Stomach (tissue), 9 donors: ENCODE results near the gene TMEM181. TPM values are rescaled to one million over a fixed set of nuclear protein-coding genes. Genes with fewer than 3 reads are reported as not detected.
"Not testable (repeated sequence)": the region's sequence is repeated elsewhere in the genome, so short reads cannot be mapped to it uniquely, and the experiment has no call there.

Experiments used
- DNase-seq, 2 donors: peaks; one replicate each; pipeline versions ENCODE4 v3.0.0 to v3.0.0-alpha.2; 2013 to 2019
- H3K27ac ChIP-seq, 5 donors: fragments of 200-600 bp in 4 of 5; sonication (generic) in 4 of 5; one replicate each; pipeline ENCODE4 v1.5.1; 2013 to 2019; ENCODE audit warnings: mild to moderate bottlenecking in 1 of 5, moderate library complexity in 1 of 5
- H3K27me3 ChIP-seq, 3 donors: fragments of 200-600 bp; sonication (generic); one replicate each; pipeline ENCODE4 v1.5.1; 2017 to 2019; ENCODE audit warnings: mixed run types in 1 of 3
- H3K36me3 ChIP-seq, 4 donors: fragments of 200-600 bp; sonication (generic); 1 replicate in 3 of 4; 2 replicates in 1 of 4; pipeline ENCODE4 v1.5.1; 2016 to 2019
- H3K4me1 ChIP-seq, 4 donors: fragments of 200-600 bp; sonication (generic); one replicate each; pipeline ENCODE4 v1.5.1; 2016 to 2019
- H3K4me3 ChIP-seq, 4 donors: fragments of 200-600 bp; sonication (generic) in 3 of 4; one replicate each; pipeline ENCODE4 v1.5.1; 2016 to 2019; ENCODE audit warnings: mild to moderate bottlenecking in 1 of 4
- H3K9me3 ChIP-seq, 4 donors: fragments of 200-600 bp; sonication (generic); one replicate each; pipeline ENCODE4 v1.5.1; 2016 to 2019
- EP300 ChIP-seq: sonication (generic); formaldehyde crosslinking; IDR thresholded peaks from one replicate; pipeline ENCODE4 v1.6.1; 2017; ENCODE audit warnings: antibody characterized with exemption
- POLR2A ChIP-seq, 4 donors: fragments of 450-650 bp; IDR thresholded peaks; one replicate each; pipeline ENCODE4 v1.6.1; 2016; ENCODE audit warnings: antibody characterized with exemption in 4 of 4, control low read depth in 2 of 4, mild to moderate bottlenecking in 1 of 4, moderate library complexity in 1 of 4
- POLR2AphosphoS5 ChIP-seq, 3 donors: sonication (generic); formaldehyde crosslinking; IDR thresholded peaks; one replicate each; pipeline ENCODE4 v1.6.1; 2016; ENCODE audit warnings: antibody characterized with exemption in 3 of 3
- WGBS, 5 donors: extraction: QIAGEN DNeasy Blood & Tissue Kit in 3 of 5; methylation state at CpG; one replicate each; pipeline versions ENCODE4 v1.1.5 to v1.1.7; 2013 to 2018; 5-methylcytosine and 5-hydroxymethylcytosine counted together
- intact Hi-C: fragments of 100-400 bp; cut with DNase I; formaldehyde crosslinking; loops from one replicate; pipeline ENCODE4 v1.15.1; 2023; ENCODE audit warnings: low total_unique reads
- polyA plus RNA-seq, 3 donors: library from polyadenylated mRNA; stranded (reverse); fragments of 200-250 nt; gene quantifications; one replicate each; pipeline ENCODE4 v1.2.3, GENCODE V29; 2013
- total RNA-seq, 5 donors: library from RNA; depleted of rRNA; stranded (reverse); fragments of >200 nt; gene quantifications; one replicate each; pipeline versions ENCODE4 v1.1.0 to v1.2.3, GENCODE V29; 2014 to 2016
- TF ChIP-seq, protein P1 (sequence below), 7 experiments: fragments of 450-650 bp in 4 of 7; fragments of 200-600 bp in 3 of 7; sonication (generic) in 3 of 7; IDR thresholded peaks; one replicate each; pipeline ENCODE4 v1.5.1; 2016 to 2019; ENCODE audit warnings: antibody characterized with exemption in 7 of 7, control low read depth in 2 of 7, mild to moderate bottlenecking in 1 of 7
- donor health status: healthy with polysubstance abuse.
- donor health status: Bipolar disorder and iron deficiency.
- donor health status: healthy.

TMEM181 gene
- total and polyA plus RNA-seq, 8 donors: 2.9 to 62.2 (median 15.0) TPM

DNA sequence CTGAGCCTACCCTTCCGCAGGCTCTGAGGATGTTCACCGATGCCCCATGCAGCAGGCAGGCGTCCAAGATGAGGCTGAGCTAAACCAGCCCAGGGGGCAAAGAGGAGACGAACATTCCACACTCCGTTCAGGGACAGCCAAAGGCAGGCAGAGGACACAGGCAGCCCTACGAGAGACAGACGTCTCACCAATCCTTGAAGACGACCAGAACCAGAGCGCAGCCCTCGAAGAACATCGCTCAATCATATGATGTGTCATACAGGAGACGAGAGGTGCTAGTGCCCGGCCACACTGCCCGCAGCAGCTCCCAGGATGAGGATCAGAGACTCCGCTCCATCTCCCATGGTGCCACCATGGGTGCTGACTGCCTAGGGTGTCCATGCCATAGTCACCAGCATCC is 35.6 kb upstream of the TMEM181 start:
- TF ChIP-seq EP300 (no peak), POLR2A (IDR thresholded peaks at IDR 0.05) (no peak), POLR2AphosphoS5 (IDR thresholded peaks at IDR 0.05) (no peak)
- TF ChIP-seq, protein P1, sequence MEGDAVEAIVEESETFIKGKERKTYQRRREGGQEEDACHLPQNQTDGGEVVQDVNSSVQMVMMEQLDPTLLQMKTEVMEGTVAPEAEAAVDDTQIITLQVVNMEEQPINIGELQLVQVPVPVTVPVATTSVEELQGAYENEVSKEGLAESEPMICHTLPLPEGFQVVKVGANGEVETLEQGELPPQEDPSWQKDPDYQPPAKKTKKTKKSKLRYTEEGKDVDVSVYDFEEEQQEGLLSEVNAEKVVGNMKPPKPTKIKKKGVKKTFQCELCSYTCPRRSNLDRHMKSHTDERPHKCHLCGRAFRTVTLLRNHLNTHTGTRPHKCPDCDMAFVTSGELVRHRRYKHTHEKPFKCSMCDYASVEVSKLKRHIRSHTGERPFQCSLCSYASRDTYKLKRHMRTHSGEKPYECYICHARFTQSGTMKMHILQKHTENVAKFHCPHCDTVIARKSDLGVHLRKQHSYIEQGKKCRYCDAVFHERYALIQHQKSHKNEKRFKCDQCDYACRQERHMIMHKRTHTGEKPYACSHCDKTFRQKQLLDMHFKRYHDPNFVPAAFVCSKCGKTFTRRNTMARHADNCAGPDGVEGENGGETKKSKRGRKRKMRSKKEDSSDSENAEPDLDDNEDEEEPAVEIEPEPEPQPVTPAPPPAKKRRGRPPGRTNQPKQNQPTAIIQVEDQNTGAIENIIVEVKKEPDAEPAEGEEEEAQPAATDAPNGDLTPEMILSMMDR (IDR thresholded peaks at IDR 0.05): no peak
- Histone ChIP-seq H3K27ac (no peak overlapping the region), H3K4me1 (no peaks in the 10 kb centered on the region), H3K27me3 (peaks cover 0 to 38% (median 0%) of the 10 kb centered on the region in 3 donors), H3K36me3 (no peaks in the 10 kb centered on the region), H3K9me3 (peaks cover 0 to 16% (median 5%) of the 10 kb centered on the region in 4 donors), H3K4me3 (no peak overlapping the region)
- DNase-seq: no peak
- WGBS, 5 donors: 94 to 96% (median 95%) methylated on average over 4 to 15 of the region's 15 CpGs
- intact Hi-C loops: no loop called here

DNA sequence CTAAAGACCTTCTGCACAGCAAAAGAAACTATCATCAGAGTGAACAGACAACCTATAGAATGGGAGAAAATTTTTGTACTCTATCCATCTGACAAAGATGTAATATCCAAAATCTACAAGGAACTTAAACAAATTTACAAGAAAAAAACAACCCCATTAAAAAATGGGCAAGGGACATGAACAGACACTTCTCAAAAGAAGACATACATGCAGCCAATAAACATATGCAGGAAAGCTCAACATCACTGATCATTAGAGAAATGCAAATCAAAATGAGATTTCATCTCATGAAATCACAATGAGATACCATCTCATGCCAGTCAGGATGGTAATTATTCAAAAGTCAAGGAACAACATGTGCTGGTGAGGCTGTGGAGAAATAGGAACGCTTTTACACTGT is 32.0 kb upstream of the TMEM181 start:
- WGBS, 5 donors: 88 to 92% (median 92%) methylated on average over 1 of the region's 1 CpG
- H3K27me3 ChIP-seq: peaks cover 0 to 29% (median 0%) of the 10 kb centered on the region in 3 donors
- peaks cover 0 to 16% (median 5%) of the 10 kb centered on the region in 4 donors for H3K9me3 ChIP-seq
- H3K27ac ChIP-seq, H3K4me3 ChIP-seq, intact Hi-C loops, H3K36me3 ChIP-seq, H3K4me1 ChIP-seq, DNase-seq: not testable (repeated sequence)

DNA sequence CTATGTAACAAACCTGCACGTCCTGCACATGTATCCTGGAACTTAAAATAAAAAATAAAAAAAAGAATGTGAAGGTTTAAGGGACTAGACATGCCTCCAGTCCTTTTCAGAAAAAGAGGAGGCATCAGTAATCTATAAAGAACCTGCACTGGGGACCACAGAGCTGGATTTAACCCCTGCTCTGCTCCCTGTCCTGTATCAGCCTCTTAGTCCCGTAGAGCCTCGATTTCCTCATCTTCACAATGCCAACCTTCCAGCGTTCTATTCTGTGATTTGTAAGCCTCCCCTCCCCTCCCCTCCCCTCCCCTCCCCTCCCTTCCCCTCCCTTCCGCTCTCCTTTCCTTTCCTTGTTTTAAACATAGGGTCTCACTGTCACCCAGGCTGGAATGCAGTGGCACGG is 31.1 kb upstream of the TMEM181 start:
- H3K27ac ChIP-seq: no peak overlapping the region
- intact Hi-C loops: no loop called here
- WGBS, 5 donors: 76 to 84% (median 77%) methylated on average over 6 of the region's 6 CpGs
- no peaks in the 10 kb centered on the region for H3K4me1 ChIP-seq
- TF ChIP-seq POLR2AphosphoS5 (IDR thresholded peaks at IDR 0.05): no peak
- TF ChIP-seq POLR2A (IDR thresholded peaks at IDR 0.05): no peak
- TF ChIP-seq, protein P1 (IDR thresholded peaks at IDR 0.05): no peak
- TF ChIP-seq EP300: no peak
- H3K27me3 ChIP-seq: peaks cover 0 to 25% (median 0%) of the 10 kb centered on the region in 3 donors
- H3K36me3 ChIP-seq: no peaks in the 10 kb centered on the region
- no peak for DNase-seq
- H3K9me3 ChIP-seq: peaks cover 0 to 16% (median 5%) of the 10 kb centered on the region in 4 donors
- no peak overlapping the region for H3K4me3 ChIP-seq

DNA sequence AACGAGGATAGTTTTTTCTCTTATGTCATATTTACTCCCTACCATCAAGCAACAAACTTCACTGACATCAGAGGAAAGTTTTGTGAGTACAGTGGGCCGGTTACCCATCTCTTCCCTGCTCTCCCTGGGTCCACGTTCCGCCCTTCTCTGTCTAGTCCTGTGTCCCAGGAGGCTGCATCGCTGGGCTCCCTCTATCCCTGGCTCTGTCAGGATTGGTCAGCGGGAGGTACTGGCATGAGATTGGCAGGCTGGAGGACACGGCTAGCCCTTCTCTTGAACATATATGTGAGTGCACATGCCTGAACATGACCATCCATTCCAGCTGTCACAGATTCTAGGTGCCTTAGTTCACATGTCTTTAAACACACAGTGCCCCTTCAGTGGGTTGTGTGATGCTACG is 30.3 kb upstream of the TMEM181 start:
- H3K27me3 ChIP-seq: peaks cover 0 to 24% (median 0%) of the 10 kb centered on the region in 3 donors
- no peak overlapping the region for H3K27ac ChIP-seq
- DNase-seq: no peak
- intact Hi-C loops: no loop called here
- H3K4me1 ChIP-seq: no peaks in the 10 kb centered on the region
- H3K36me3 ChIP-seq: no peaks in the 10 kb centered on the region
- no peak for TF ChIP-seq POLR2A (IDR thresholded peaks at IDR 0.05)
- no peak for TF ChIP-seq POLR2AphosphoS5 (IDR thresholded peaks at IDR 0.05)
- TF ChIP-seq EP300: no peak
- TF ChIP-seq, protein P1 (IDR thresholded peaks at IDR 0.05): no peak
- peaks cover 0 to 16% (median 5%) of the 10 kb centered on the region in 4 donors for H3K9me3 ChIP-seq
- 73 to 83% (median 78%) methylated on average over 8 of the region's 8 CpGs for WGBS, 5 donors
- H3K4me3 ChIP-seq: no peak overlapping the region

DNA sequence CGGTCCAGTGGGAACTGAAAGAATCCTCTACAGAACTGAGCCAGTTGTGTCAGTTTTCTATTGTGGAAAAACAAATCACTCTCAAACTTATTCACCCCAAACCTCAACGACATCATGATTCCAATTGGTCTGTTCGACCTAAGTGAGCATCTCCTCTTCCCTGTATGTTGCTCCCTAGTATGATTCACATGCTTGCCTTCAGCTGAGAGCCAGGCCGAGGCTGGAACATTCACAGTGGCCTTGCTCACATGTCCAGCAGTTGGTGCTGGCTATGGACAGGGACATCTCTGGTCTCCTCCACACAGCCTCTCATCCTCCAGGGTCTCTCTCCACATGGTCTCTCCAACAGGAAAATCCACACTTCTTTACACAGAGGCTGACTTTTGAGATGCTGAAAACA is 28.3 kb upstream of the TMEM181 start:
- TF ChIP-seq POLR2A (IDR thresholded peaks at IDR 0.05): no peak
- no peak for TF ChIP-seq EP300
- TF ChIP-seq, protein P1 (IDR thresholded peaks at IDR 0.05): no peak
- no peak for TF ChIP-seq POLR2AphosphoS5 (IDR thresholded peaks at IDR 0.05)
- no peak for DNase-seq
- intact Hi-C loops: no loop called here
- H3K27ac ChIP-seq: no peak overlapping the region
- WGBS, 5 donors: 82 to 89% (median 85%) methylated on average over 4 of the region's 4 CpGs
- H3K4me1 ChIP-seq: peaks cover 5 to 12% (median 10%) of the 10 kb centered on the region in 4 donors
- peaks cover 0 to 28% (median 12%) of the 10 kb centered on the region in 3 donors for H3K27me3 ChIP-seq
- no peaks in the 10 kb centered on the region for H3K36me3 ChIP-seq
- H3K4me3 ChIP-seq: no peak overlapping the region
- H3K9me3 ChIP-seq: peaks cover 0 to 16% (median 5%) of the 10 kb centered on the region in 4 donors
